Trophoblast cell (in vitro differentiated cells and primary cell): ENCODE data around the gene USP32.
"Not testable (repeated sequence)": the region's sequence is repeated elsewhere in the genome, so short reads cannot be mapped to it uniquely, and the experiment has no call there.

ENCODE experiments used
- DNase-seq, 2 donors: peaks; one replicate each; pipeline ENCODE4 v3.0.0-alpha.2; 2016
- H2AFZ ChIP-seq: 2 replicates; pipeline ENCODE4 v1.6.1; 2013; ENCODE audit warnings: low read length, moderate library complexity, mild to moderate bottlenecking; ENCODE audit not compliant: insufficient read depth, poor library complexity
- H2AK5ac ChIP-seq: 2 replicates; pipeline ENCODE4 v1.6.1; 2013; ENCODE audit warnings: mild to moderate bottlenecking, low read length
- H2BK120ac ChIP-seq: 2 replicates; pipeline ENCODE4 v1.6.1; 2013; ENCODE audit warnings: low read length, mild to moderate bottlenecking, moderate library complexity; ENCODE audit not compliant: insufficient read depth, poor library complexity
- H2BK12ac ChIP-seq: 2 replicates; pipeline ENCODE4 v1.6.1; 2013; ENCODE audit warnings: mild to moderate bottlenecking, low read length, moderate library complexity
- H2BK5ac ChIP-seq: 2 replicates; pipeline ENCODE4 v1.6.1; 2013; ENCODE audit warnings: low read length, low read depth, moderate library complexity, mild to moderate bottlenecking; ENCODE audit not compliant: poor library complexity
- H3K14ac ChIP-seq: 2 replicates; pipeline ENCODE4 v1.6.1; 2013; ENCODE audit warnings: mild to moderate bottlenecking, low read length
- H3K18ac ChIP-seq: 2 replicates; pipeline ENCODE4 v1.6.1; 2013; ENCODE audit warnings: mild to moderate bottlenecking, low read length
- H3K23ac ChIP-seq: 2 replicates; pipeline ENCODE4 v1.6.1; 2013; ENCODE audit warnings: low read length
- H3K27ac ChIP-seq: 2 replicates; pipeline ENCODE4 v1.5.1; 2013; ENCODE audit warnings: low read depth, mild to moderate bottlenecking, inconsistent platforms, low read length, moderate library complexity
- H3K27me3 ChIP-seq: 2 replicates; pipeline ENCODE4 v1.6.1; 2013; ENCODE audit warnings: inconsistent platforms, mild to moderate bottlenecking, low read length, moderate library complexity; ENCODE audit not compliant: insufficient read depth
- H3K36me3 ChIP-seq, 2 experiments: 1 replicate in 1 of 2; 2 replicates in 1 of 2; pipeline ENCODE4 v1.6.1; 2013; ENCODE audit warnings: low read length in 2 of 2, mild to moderate bottlenecking in 2 of 2, moderate library complexity in 1 of 2; ENCODE audit not compliant: insufficient read depth in 2 of 2, control insufficient read depth in 1 of 2
- H3K4ac ChIP-seq: 2 replicates; pipeline ENCODE4 v1.6.1; 2013; ENCODE audit warnings: low read depth, mild to moderate bottlenecking, low read length, moderate library complexity
- H3K4me1 ChIP-seq, 2 experiments: 1 replicate in 1 of 2; 2 replicates in 1 of 2; pipeline ENCODE4 v1.6.1; 2013; ENCODE audit warnings: low read length in 2 of 2, mild to moderate bottlenecking in 2 of 2, moderate library complexity in 1 of 2; ENCODE audit not compliant: insufficient read depth in 2 of 2, control insufficient read depth in 1 of 2
- H3K4me2 ChIP-seq: 2 replicates; pipeline ENCODE4 v1.6.1; 2013; ENCODE audit warnings: inconsistent platforms, mild to moderate bottlenecking, low read length, moderate library complexity
- H3K4me3 ChIP-seq: 2 replicates; pipeline ENCODE4 v1.5.1; 2013; ENCODE audit warnings: mild to moderate bottlenecking, low read depth, low read length, inconsistent platforms
- H3K79me1 ChIP-seq: one replicate; pipeline ENCODE4 v1.6.1; 2013; ENCODE audit warnings: low read length
- H3K79me2 ChIP-seq: 2 replicates; pipeline ENCODE4 v1.6.1; 2013; ENCODE audit warnings: low read length, mild to moderate bottlenecking; ENCODE audit not compliant: control insufficient read depth, insufficient read depth, poor library complexity
- H3K9ac ChIP-seq: 2 replicates; pipeline ENCODE4 v1.6.1; 2013; ENCODE audit warnings: mild to moderate bottlenecking, low read length
- H3K9me3 ChIP-seq: 2 replicates; pipeline ENCODE4 v1.6.1; 2013; ENCODE audit warnings: low read depth, mild to moderate bottlenecking, control low read depth, inconsistent platforms, low read length; ENCODE audit not compliant: insufficient read depth
- H4K12ac ChIP-seq: 2 replicates; pipeline ENCODE4 v1.6.1; 2013; ENCODE audit warnings: low read depth, mild to moderate bottlenecking, low read length, moderate library complexity
- H4K8ac ChIP-seq: 2 replicates; pipeline ENCODE4 v1.6.1; 2013; ENCODE audit warnings: low read depth, mild to moderate bottlenecking, low read length, moderate library complexity
- H4K91ac ChIP-seq: one replicate; pipeline ENCODE4 v1.6.1; 2013; ENCODE audit warnings: low read depth, mild to moderate bottlenecking, low read length, moderate library complexity
- WGBS: extraction: QIAGEN DNeasy Blood & Tissue Kit; methylation state at CpG from one replicate; pipeline ENCODE4 v1.1.7; 2013; ENCODE audit warnings: missing lambda C conversion rate; ENCODE audit not compliant: insufficient read length, insufficient coverage; ENCODE audit errors: extremely low coverage; 5-methylcytosine and 5-hydroxymethylcytosine counted together

USP32 gene

GRCh38 chr17:60387666-60388065 is 4.3 kb downstream of the USP32 start:
- Histone ChIP-seq H2BK5ac (no peak overlapping the region), H3K18ac (no peak overlapping the region), H3K14ac (no peak overlapping the region), H4K12ac (no peak overlapping the region), H2AFZ (no peak overlapping the region), H4K8ac (no peak overlapping the region), H4K91ac (no peak overlapping the region), H2BK120ac (no peak overlapping the region), H3K79me2 (peaks cover 13% of the 10 kb centered on the region), H3K4ac (no peak overlapping the region), H3K4me1 (peaks cover 3 to 6% of the 10 kb centered on the region in 2 experiments), H2AK5ac (no peak overlapping the region), H3K36me3 (peaks cover 0 to 2% of the 10 kb centered on the region in 2 experiments), H3K23ac (no peak overlapping the region), H3K27me3 (no peaks in the 10 kb centered on the region), H3K9me3 (no peaks in the 10 kb centered on the region), H3K9ac (no peak overlapping the region), H3K79me1 (peaks cover 14% of the 10 kb centered on the region), H3K27ac (no peak overlapping the region), H2BK12ac (no peak overlapping the region), H3K4me3 (no peak overlapping the region), H3K4me2 (no peak overlapping the region)
- no peak for DNase-seq
- WGBS = no CpG with 5 or more reads among the region's 3 CpGs

GRCh38 chr17:60386147-60387058 is 5.5 kb downstream of the USP32 start:
- Histone ChIP-seq H2BK12ac (no peak overlapping the region), H3K23ac (no peak overlapping the region), H2AFZ (no peak overlapping the region), H4K91ac (no peak overlapping the region), H4K8ac (no peak overlapping the region), H3K4me1 (peaks cover 3 to 6% of the 10 kb centered on the region in 2 experiments), H3K14ac (no peak overlapping the region), H3K79me1 (peaks cover 3% of the 10 kb centered on the region), H3K9me3 (no peaks in the 10 kb centered on the region), H3K4me2 (no peak overlapping the region), H3K36me3 (peaks cover 0 to 4% of the 10 kb centered on the region in 2 experiments), H3K4me3 (no peak overlapping the region), H3K4ac (no peak overlapping the region), H2BK5ac (no peak overlapping the region), H4K12ac (no peak overlapping the region), H3K18ac (no peak overlapping the region), H2AK5ac (no peak overlapping the region), H3K27ac (no peak overlapping the region), H3K79me2 (peaks cover 9% of the 10 kb centered on the region), H3K9ac (no peak overlapping the region), H2BK120ac (no peak overlapping the region), H3K27me3 (no peaks in the 10 kb centered on the region)
- DNase-seq = no peak
- WGBS = no CpG with 5 or more reads among the region's 4 CpGs

- not testable (repeated sequence) for H2BK5ac ChIP-seq, H3K9me3 ChIP-seq, H4K8ac ChIP-seq, H3K79me2 ChIP-seq, H3K27me3 ChIP-seq, H3K4me3 ChIP-seq, H3K4me1 ChIP-seq, H4K91ac ChIP-seq, H3K79me1 ChIP-seq, H3K4ac ChIP-seq, H2BK12ac ChIP-seq, H2AK5ac ChIP-seq, DNase-seq, H3K18ac ChIP-seq, H4K12ac ChIP-seq, H3K9ac ChIP-seq, H2AFZ ChIP-seq, H2BK120ac ChIP-seq, H3K23ac ChIP-seq, H3K14ac ChIP-seq, H3K27ac ChIP-seq, H3K36me3 ChIP-seq, H3K4me2 ChIP-seq
- no CpG with 5 or more reads among the region's 7 CpGs for WGBS
Observed at GRCh38 chr17:60384921-60385320, 7.0 kb downstream of the USP32 start.

- Histone ChIP-seq H2BK5ac (no peak overlapping the region), H3K14ac (no peak overlapping the region), H3K79me1 (no peaks in the 10 kb centered on the region), H3K79me2 (peaks cover 4% of the 10 kb centered on the region), H4K8ac (no peak overlapping the region), H3K18ac (no peak overlapping the region), H2AFZ (no peak overlapping the region), H3K9me3 (no peaks in the 10 kb centered on the region), H3K4ac (no peak overlapping the region), H3K36me3 (peaks cover 0 to 4% of the 10 kb centered on the region in 2 experiments), H3K4me2 (no peak overlapping the region), H3K23ac (no peak overlapping the region), H3K27ac (no peak overlapping the region), H4K12ac (no peak overlapping the region), H3K27me3 (no peaks in the 10 kb centered on the region), H3K4me3 (no peak overlapping the region), H2BK120ac (no peak overlapping the region), H3K4me1 (peaks cover 0 to 2% of the 10 kb centered on the region in 2 experiments), H3K9ac (no peak overlapping the region), H2AK5ac (no peak overlapping the region), H4K91ac (no peak overlapping the region), H2BK12ac (no peak overlapping the region)
- no peak for DNase-seq
- WGBS = no CpG with 5 or more reads among the region's 3 CpGs
Observed at GRCh38 chr17:60383379-60383778, 8.6 kb downstream of the USP32 start.
